ENCODE data around the gene IMMP2L.
"Not testable (repeated sequence)": the region's sequence is repeated elsewhere in the genome, so short reads cannot be mapped to it uniquely, and the experiment has no call there.

Gene IMMP2L

GRCh38 chr7:111074748-111075146 lies 487.5 kb downstream of the IMMP2L start:
- no peak for DNase-seq (ENCODE audit: low read depth)

GRCh38 chr7:111074071-111074747 lies 488.1 kb downstream of the IMMP2L start:
- no peak for DNase-seq (ENCODE audit: low read depth)

GRCh38 chr7:111072658-111073057 lies 489.6 kb downstream of the IMMP2L start:
- DNase-seq (ENCODE audit: low read depth) = not testable (repeated sequence)

- no peak for DNase-seq (ENCODE audit: low read depth)
Measured at GRCh38 chr7:111071556-111071955, 490.7 kb downstream of the IMMP2L start.

GRCh38 chr7:111068618-111069017 lies 493.7 kb downstream of the IMMP2L start:
- DNase-seq (ENCODE audit: low read depth) = no peak

GRCh38 chr7:111067682-111068081 lies 494.6 kb downstream of the IMMP2L start:
- no peak for DNase-seq (ENCODE audit: low read depth)

GRCh38 chr7:111067251-111067650 lies 495.0 kb downstream of the IMMP2L start:
- no peak for DNase-seq (ENCODE audit: low read depth)

- DNase-seq (ENCODE audit: low read depth) = no peak
Measured at GRCh38 chr7:111063166-111063565, 499.1 kb downstream of the IMMP2L start.

- no peak for DNase-seq (ENCODE audit: low read depth)
Measured at GRCh38 chr7:111059833-111060232, 502.5 kb downstream of the IMMP2L start.

GRCh38 chr7:111057066-111057465 lies 505.2 kb downstream of the IMMP2L start:
- no peak for DNase-seq (ENCODE audit: low read depth)

GRCh38 chr7:111056371-111056770 lies 505.9 kb downstream of the IMMP2L start:
- no peak for DNase-seq (ENCODE audit: low read depth)

GRCh38 chr7:111053035-111053434 lies 509.3 kb downstream of the IMMP2L start:
- no peak for DNase-seq (ENCODE audit: low read depth)

GRCh38 chr7:111051832-111052231 lies 510.5 kb downstream of the IMMP2L start:
- no peak for DNase-seq (ENCODE audit: low read depth)

GRCh38 chr7:111050875-111051416 lies 511.3 kb downstream of the IMMP2L start:
- no peak for DNase-seq (ENCODE audit: low read depth)

GRCh38 chr7:111049971-111050680 lies 512.2 kb downstream of the IMMP2L start:
- no peak for DNase-seq (ENCODE audit: low read depth)

- no peak for DNase-seq (ENCODE audit: low read depth)
Measured at GRCh38 chr7:111047595-111047994, 514.7 kb downstream of the IMMP2L start.

GRCh38 chr7:111045449-111045848 lies 516.8 kb downstream of the IMMP2L start:
- no peak for DNase-seq (ENCODE audit: low read depth)

GRCh38 chr7:111043561-111043960 lies 518.7 kb downstream of the IMMP2L start:
- no peak for DNase-seq (ENCODE audit: low read depth)

- DNase-seq (ENCODE audit: low read depth) = no peak
Measured at GRCh38 chr7:111042842-111043241, 519.5 kb downstream of the IMMP2L start.

GRCh38 chr7:111041577-111041976 lies 520.7 kb downstream of the IMMP2L start:
- no peak for DNase-seq (ENCODE audit: low read depth)

GRCh38 chr7:111038185-111038584 lies 524.1 kb downstream of the IMMP2L start:
- DNase-seq (ENCODE audit: low read depth) = no peak

GRCh38 chr7:111031916-111032315 lies 530.4 kb downstream of the IMMP2L start:
- no peak for DNase-seq (ENCODE audit: low read depth)

- no peak for DNase-seq (ENCODE audit: low read depth)
Measured at GRCh38 chr7:111030336-111030735, 532.0 kb downstream of the IMMP2L start.
